ENCODE results near the gene SPATA33.
"Not testable (repeated sequence)": the region's sequence is repeated elsewhere in the genome, so short reads cannot be mapped to it uniquely, and the experiment has no call there.

Gene SPATA33

GRCh38 chr16:89629827-89630610 lies 27.6 kb upstream of the SPATA33 start:
- DNase-seq, result no peak

GRCh38 chr16:89633064-89633631 lies 24.5 kb upstream of the SPATA33 start:
- no peak for DNase-seq

GRCh38 chr16:89634463-89635385 lies 22.9 kb upstream of the SPATA33 start:
- DNase-seq, result not testable (repeated sequence)

GRCh38 chr16:89636663-89637062 lies 21.0 kb upstream of the SPATA33 start:
- DNase-seq, result no peak

GRCh38 chr16:89637379-89637778 lies 20.3 kb upstream of the SPATA33 start:
- no peak for DNase-seq

GRCh38 chr16:89638455-89638854 lies 19.2 kb upstream of the SPATA33 start:
- no peak for DNase-seq

- no peak for DNase-seq
Measured at GRCh38 chr16:89639385-89639784, 18.3 kb upstream of the SPATA33 start.

- DNase-seq, result no peak
Measured at GRCh38 chr16:89641458-89642119, 16.0 kb upstream of the SPATA33 start.

GRCh38 chr16:89642574-89642973 lies 15.1 kb upstream of the SPATA33 start:
- DNase-seq, result no peak

- no peak for DNase-seq
Measured at GRCh38 chr16:89643769-89644300, 13.8 kb upstream of the SPATA33 start.

GRCh38 chr16:89645122-89645521 lies 12.5 kb upstream of the SPATA33 start:
- DNase-seq, result no peak

- no peak for DNase-seq
Measured at GRCh38 chr16:89646270-89646669, 11.4 kb upstream of the SPATA33 start.

- DNase-seq, result no peak
Measured at GRCh38 chr16:89646906-89647305, 10.7 kb upstream of the SPATA33 start.

GRCh38 chr16:89651584-89651983 lies 6.1 kb upstream of the SPATA33 start:
- DNase-seq, result no peak

- no peak for DNase-seq
Measured at GRCh38 chr16:89653656-89654295, 3.9 kb upstream of the SPATA33 start.

GRCh38 chr16:89655062-89655643 lies 2.5 kb upstream of the SPATA33 start:
- DNase-seq, result no peak

- no peak for DNase-seq
Measured at GRCh38 chr16:89656435-89657121, 1.1 kb upstream of the SPATA33 start.

GRCh38 chr16:89658221-89658879 lies 714 bp downstream of the SPATA33 start:
- DNase-seq, result no peak

- DNase-seq, result no peak
Measured at GRCh38 chr16:89660146-89660545, 2.5 kb downstream of the SPATA33 start.

GRCh38 chr16:89661215-89661614 lies 3.6 kb downstream of the SPATA33 start:
- DNase-seq, result no peak

GRCh38 chr16:89664238-89664637 lies 6.6 kb downstream of the SPATA33 start:
- DNase-seq, result not testable (repeated sequence)
